Activated CD8-positive, alpha-beta memory T cell treated with anti-CD3 and anti-CD28 coated beads for 24 hours (primary cell): ENCODE results near the gene LRRC4B.
"Not testable (repeated sequence)": the region's sequence is repeated elsewhere in the genome, so short reads cannot be mapped to it uniquely, and the experiment has no call there.

ENCODE experiments used
- DNase-seq: peaks from one replicate; pipeline ENCODE4 v3.0.0-alpha.2; 2020

The LRRC4B gene, protein sequence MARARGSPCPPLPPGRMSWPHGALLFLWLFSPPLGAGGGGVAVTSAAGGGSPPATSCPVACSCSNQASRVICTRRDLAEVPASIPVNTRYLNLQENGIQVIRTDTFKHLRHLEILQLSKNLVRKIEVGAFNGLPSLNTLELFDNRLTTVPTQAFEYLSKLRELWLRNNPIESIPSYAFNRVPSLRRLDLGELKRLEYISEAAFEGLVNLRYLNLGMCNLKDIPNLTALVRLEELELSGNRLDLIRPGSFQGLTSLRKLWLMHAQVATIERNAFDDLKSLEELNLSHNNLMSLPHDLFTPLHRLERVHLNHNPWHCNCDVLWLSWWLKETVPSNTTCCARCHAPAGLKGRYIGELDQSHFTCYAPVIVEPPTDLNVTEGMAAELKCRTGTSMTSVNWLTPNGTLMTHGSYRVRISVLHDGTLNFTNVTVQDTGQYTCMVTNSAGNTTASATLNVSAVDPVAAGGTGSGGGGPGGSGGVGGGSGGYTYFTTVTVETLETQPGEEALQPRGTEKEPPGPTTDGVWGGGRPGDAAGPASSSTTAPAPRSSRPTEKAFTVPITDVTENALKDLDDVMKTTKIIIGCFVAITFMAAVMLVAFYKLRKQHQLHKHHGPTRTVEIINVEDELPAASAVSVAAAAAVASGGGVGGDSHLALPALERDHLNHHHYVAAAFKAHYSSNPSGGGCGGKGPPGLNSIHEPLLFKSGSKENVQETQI

GRCh38 chr19:50567882-50568727 lies at the start of gene LRRC4B:
LRRC4B (minus strand) TSS chr19:50568435; CDS start chr19:50548838, 19,597 bp downstream.
- DNase-seq, result no peak

GRCh38 chr19:50612504-50613404 lies 44.5 kb upstream of the LRRC4B start:
- not testable (repeated sequence) for DNase-seq

DNA sequence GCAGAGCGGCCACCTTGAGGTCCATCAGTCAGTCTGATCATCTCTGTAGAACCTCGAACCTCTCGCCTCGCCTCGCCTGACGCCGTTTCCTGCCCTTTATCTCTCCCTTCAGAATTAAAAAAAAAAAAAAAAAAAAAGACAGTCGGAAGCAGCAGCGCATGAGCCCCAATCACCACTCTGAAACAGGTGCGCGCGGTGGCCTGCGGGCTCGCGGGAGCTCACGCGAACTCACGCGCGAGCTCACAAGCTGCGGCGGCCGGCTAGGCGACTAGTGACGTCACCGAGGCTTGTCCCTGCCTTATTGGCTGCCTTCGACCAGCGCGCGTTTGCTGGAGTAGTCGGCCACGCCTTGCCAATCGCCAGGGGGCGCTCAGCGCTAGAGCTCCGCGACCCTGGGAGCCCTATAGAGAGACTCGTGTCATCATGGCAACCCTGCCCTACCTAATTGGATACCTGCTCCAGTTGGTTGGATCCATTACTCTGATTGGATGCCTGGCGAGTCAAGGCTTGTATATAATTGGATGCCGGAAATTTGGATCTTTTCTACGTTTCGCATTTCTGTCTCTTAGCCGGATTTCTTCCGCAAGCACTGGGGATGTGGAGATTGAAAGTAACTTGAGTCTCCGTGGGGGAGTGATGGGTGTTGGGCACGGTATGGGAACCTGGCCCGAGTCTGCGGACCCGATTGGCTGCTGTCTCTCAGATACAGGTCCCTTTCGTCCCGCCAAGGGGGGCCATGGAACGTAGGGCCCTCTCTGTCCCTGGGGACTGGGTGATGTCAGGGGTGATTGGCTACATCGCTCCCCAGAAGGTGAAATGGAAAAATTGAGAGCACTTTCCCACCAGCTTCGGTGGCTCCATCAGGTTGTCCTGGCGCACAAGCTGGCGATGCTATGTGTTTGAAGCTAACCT lies 39.9 kb upstream of the LRRC4B start:
- DNase-seq, result peak; percentile 88

DNA sequence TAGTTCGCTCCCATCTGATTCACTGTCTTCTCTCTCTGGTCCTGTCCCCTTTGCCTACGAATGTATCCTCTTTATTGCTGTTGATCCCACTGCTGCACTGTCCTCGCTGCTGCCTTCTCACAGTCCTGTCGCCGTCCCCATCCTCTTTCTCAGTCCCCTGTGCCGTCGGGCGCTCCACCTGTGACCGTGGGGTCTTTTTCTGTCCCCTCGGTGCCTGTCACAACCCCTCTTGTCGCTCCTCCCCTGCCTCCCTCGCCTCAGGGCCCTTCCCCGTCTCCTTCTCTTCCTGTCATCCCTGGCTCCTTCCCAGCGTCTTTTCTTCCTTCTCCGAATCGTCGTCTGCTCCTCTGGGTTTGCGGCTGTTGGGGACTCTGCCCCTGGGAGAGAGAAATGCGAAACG lies 39.2 kb upstream of the LRRC4B start:
- DNase-seq, result no peak

- DNase-seq, result not testable (repeated sequence)
These were observed 38.0 kb upstream of the LRRC4B start for GRCh38 chr19:50606059-50606836.

DNA sequence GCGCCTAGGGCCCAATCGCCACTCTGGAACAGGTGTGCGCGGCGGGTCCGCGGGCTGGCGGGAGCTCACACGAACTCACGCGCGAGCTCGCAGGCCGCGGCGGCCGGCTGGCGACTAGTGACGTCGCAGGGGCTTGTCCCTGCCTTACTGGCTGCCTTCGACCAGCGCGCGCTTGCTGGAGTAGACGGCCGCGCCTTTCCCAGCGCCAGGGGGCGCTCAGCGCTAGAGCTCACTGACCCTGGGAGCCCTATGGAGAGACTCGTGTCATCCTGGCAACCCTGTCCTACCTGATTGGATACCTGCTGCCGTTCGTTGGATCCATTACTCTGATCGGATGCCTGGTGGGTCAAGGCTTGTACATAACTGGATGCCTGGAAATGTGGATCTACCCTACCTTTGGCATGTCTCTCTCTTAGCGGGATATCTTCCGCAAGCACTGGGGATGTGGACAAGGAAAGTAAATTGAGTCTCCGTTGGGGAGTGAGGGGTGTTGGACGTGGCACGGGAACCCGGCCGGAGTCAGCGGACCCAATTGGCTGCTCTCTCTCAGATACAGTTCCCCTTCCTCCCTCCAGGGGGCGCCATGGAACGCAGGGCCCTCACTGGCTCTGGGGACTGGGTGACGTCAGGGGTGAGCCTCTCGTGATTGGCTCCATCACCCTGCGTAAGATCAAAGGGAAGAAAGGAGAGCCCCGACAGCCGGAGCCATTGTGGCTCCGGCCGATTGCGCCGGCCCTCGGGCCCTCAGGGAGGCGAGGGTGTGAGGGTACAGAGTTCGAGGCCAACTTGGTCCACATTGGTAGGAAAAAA lies 36.2 kb upstream of the LRRC4B start:
- DNase-seq, result peak; percentile 57

DNA sequence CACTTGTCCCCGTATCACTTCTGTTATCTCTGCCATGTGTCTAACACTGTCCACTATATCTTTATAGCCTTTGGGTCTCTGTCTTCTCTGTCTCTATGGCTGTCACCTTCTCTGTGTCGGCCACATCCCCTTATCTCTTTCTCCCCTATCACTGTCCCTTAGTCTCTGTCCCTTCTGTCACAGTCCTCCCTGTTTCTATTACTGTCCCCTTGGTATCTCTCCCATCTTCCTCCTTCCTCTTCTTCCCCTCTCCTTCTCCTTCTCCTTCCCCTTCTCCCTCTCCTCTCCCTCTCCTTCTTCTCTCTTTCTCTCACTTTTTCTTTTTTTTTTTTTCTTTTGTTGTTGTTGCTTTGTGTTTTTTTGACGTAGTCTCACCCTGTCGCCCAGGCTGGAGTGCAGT lies 34.7 kb upstream of the LRRC4B start:
- no peak for DNase-seq

DNA sequence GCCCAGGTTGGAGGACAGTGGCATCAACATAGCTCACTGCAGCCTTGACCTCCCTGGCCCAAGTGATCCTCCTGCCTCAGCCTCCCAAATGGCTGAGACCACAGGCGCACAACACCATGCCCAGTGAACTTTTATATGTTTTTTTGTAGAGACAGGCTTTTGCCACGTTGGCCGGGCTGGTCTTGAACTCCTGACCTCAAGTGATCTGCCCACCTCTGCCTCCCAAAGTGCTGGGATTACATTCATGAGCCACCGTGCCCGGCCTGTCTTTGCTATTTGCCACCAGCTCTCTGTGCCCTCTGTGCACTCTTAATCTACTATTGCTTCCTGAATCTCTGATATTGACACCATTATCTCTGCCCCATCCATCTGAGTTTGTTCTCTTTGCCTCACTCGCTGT lies 34.3 kb upstream of the LRRC4B start:
- no peak for DNase-seq

- DNase-seq, result no peak
These were observed 33.8 kb upstream of the LRRC4B start for GRCh38 chr19:50602089-50602422.

- DNase-seq, result no peak
These were observed 33.3 kb upstream of the LRRC4B start for GRCh38 chr19:50601407-50602088.

DNA sequence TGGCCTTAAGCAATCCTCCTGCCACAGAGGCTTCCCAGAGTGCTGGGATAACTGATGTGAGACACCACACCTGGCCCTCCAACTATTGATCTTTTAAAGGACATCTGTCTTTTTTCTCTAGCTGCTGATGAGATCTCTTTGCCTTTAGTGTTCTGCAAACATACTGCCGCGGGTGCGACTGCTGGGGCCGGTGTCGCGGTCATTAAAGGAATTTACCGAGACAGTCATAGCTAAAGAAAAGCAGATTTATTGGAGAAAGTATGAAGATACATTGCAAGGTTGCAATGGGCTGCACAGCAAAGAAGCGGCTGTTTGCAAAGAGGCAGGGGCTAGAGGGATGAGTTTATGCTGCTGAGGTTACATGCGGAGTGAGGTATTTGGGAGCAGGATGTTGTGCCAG lies 31.2 kb upstream of the LRRC4B start:
- no peak for DNase-seq

GRCh38 chr19:50590191-50590590 lies 22.0 kb upstream of the LRRC4B start:
- DNase-seq, result no peak

- DNase-seq, result not testable (repeated sequence)
These were observed 13.8 kb upstream of the LRRC4B start for GRCh38 chr19:50581795-50582660.

- no peak for DNase-seq
These were observed 12.9 kb upstream of the LRRC4B start for GRCh38 chr19:50580970-50581634.

DNA sequence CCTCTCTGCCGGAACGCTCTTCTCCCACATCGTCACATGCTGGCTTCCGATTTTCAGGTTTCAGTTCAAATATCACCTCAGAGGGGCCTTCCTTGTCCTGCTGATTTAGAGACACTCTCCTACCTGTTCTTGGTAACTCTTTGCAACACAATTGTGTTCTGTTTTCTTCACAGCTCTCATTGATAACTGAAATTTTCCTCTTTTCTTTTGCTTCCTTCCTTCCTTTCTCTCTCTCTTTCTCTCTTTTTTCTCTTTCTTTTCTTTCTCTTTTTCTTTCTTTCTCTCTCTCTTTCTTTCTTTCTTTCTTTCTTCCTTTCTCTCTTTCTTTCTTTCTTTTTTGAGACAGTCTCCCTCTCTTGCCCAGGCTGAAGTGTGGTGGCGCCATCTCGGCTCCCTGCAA lies 12.0 kb upstream of the LRRC4B start:
- DNase-seq, result no peak

GRCh38 chr19:50576769-50577168 lies 8.5 kb upstream of the LRRC4B start:
- not testable (repeated sequence) for DNase-seq

GRCh38 chr19:50573741-50574461 lies 5.7 kb upstream of the LRRC4B start:
- DNase-seq, result no peak
